IPS-NIHi11 (cell line): Measurements from ENCODE around the gene SZT2.
"Not testable (repeated sequence)": the region's sequence is repeated elsewhere in the genome, so short reads cannot be mapped to it uniquely, and the experiment has no call there.

Source experiments
- DNase-seq: peaks from one replicate; pipeline ENCODE4 v3.0.0; 2012; ENCODE audit warnings: mixed read lengths, low spot score

SZT2 gene

GRCh38 chr1:43454270-43455011, 64.7 kb downstream of the SZT2 start:
- peak; percentile 89 for DNase-seq

GRCh38 chr1:43455213-43455889, 65.7 kb downstream of the SZT2 start:
- DNase-seq, result no peak

- not testable (repeated sequence) for DNase-seq
These were observed 68.7 kb downstream of the SZT2 start for GRCh38 chr1:43458379-43458778.

- no peak for DNase-seq
These were observed 71.4 kb downstream of the SZT2 start for GRCh38 chr1:43460988-43461693.

- DNase-seq, result no peak
These were observed 73.8 kb downstream of the SZT2 start for GRCh38 chr1:43463479-43463878.

- DNase-seq, result no peak
These were observed 75.2 kb downstream of the SZT2 start for GRCh38 chr1:43464681-43465504.

GRCh38 chr1:43465505-43466067, 75.9 kb downstream of the SZT2 start:
- no peak for DNase-seq

GRCh38 chr1:43466403-43466802, 76.7 kb downstream of the SZT2 start:
- DNase-seq, result no peak

- DNase-seq, result no peak
These were observed 78.7 kb downstream of the SZT2 start for GRCh38 chr1:43468414-43468813.

- DNase-seq, result no peak
These were observed 80.2 kb downstream of the SZT2 start for GRCh38 chr1:43469932-43470331.

GRCh38 chr1:43472087-43472462, 82.4 kb downstream of the SZT2 start:
- no peak for DNase-seq

GRCh38 chr1:43472463-43473151, 82.9 kb downstream of the SZT2 start:
- DNase-seq, result peak; percentile 31

- no peak for DNase-seq
These were observed 83.8 kb downstream of the SZT2 start for GRCh38 chr1:43473463-43473862.

GRCh38 chr1:43475611-43476401, 86.1 kb downstream of the SZT2 start:
- not testable (repeated sequence) for DNase-seq

- DNase-seq, result no peak
These were observed 88.0 kb downstream of the SZT2 start for GRCh38 chr1:43477716-43478115.

GRCh38 chr1:43479414-43479813, 89.7 kb downstream of the SZT2 start:
- no peak for DNase-seq

- no peak for DNase-seq
These were observed 91.8 kb downstream of the SZT2 start for GRCh38 chr1:43481491-43481890.

GRCh38 chr1:43482215-43482614, 92.5 kb downstream of the SZT2 start:
- DNase-seq, result no peak

GRCh38 chr1:43484367-43484766, 94.7 kb downstream of the SZT2 start:
- no peak for DNase-seq

GRCh38 chr1:43488165-43488564, 98.5 kb downstream of the SZT2 start:
- DNase-seq, result no peak
